K562 (cell line): ENCODE results near the gene GAS2L1. TPM values are rescaled to one million over a fixed set of nuclear protein-coding genes. Genes with fewer than 3 reads are reported as not detected.

Experiments used
- ATAC-seq: fragments of 200-7000 bp; cut with Tn5 transposase; 3 replicates; pipeline ENCODE4 v1.9.1; 2020; ENCODE audit warnings: moderate library complexity
- BruUV-seq: library from RNA; stranded (reverse); fragments of 400-500 nt; replicated peaks from 2 replicates; lab custom pipeline; 2021; lab: Mats Ljungman, UMichigan
- CTCF ChIA-PET: fragments of 300-600 bp; formaldehyde crosslinking; extraction: SDS; loops from one replicate; lab custom pipeline; 2021; ENCODE audit warnings: low intra/inter-chr PET ratio; lab: Yijun Ruan, JAX
- POLR2A ChIA-PET: fragments of 300-600, 350-650 bp; sonication (Branson Sonifier 250); formaldehyde crosslinking; extraction: SDS; loops from one replicate; lab custom pipeline; 2021; ENCODE audit warnings: antibody characterized with exemption, inconsistent platforms; lab: Yijun Ruan, JAX
- DNase-seq, 4 experiments: peaks; one replicate each; pipeline versions ENCODE4 v3.0.0 to v3.0.0-alpha.2; 2011 to 2018; ENCODE audit warnings: low spot score in 3 of 4, mixed read lengths in 3 of 4; ENCODE audit errors: extremely low read depth in 1 of 4
- FAIRE-seq: peaks from 2 replicates; lab custom pipeline; 2011; peaks lifted over from hg19 to GRCh38; lab: Jason Lieb, UNC
- H2AFZ ChIP-seq: 2 replicates; pipeline ENCODE4 v1.6.0; 2011; ENCODE audit warnings: low read depth, low read length, control low read depth, inconsistent platforms
- H3K27ac ChIP-seq: fragments of 200-600 bp; 3 replicates; pipeline ENCODE4 v1.8.0; 2011; ENCODE audit warnings: low read depth, mild to moderate bottlenecking, control low read depth, inconsistent platforms, low read length, moderate library complexity, mixed read lengths; ENCODE audit errors: extremely low read depth
- H3K27me3 ChIP-seq, 2 experiments: fragments of 300-600 bp in 1 of 2; 2 replicates in 1 of 2; 3 replicates in 1 of 2; pipeline versions ENCODE4 v1.6.0 to v1.8.0; 2011; ENCODE audit warnings: inconsistent platforms in 2 of 2, low read length in 2 of 2, mild to moderate bottlenecking in 1 of 2, mixed read lengths in 1 of 2, moderate library complexity in 1 of 2; ENCODE audit not compliant: control insufficient read depth in 2 of 2, insufficient read depth in 2 of 2
- H3K36me3 ChIP-seq: fragments of 300-600 bp; 3 replicates; pipeline ENCODE4 v1.8.0; 2011; ENCODE audit warnings: mild to moderate bottlenecking, low read length, inconsistent platforms; ENCODE audit not compliant: control insufficient read depth, insufficient read depth
- H3K4me1 ChIP-seq, 2 experiments: fragments of 200-600 bp in 1 of 2; replicated peaks in 1 of 2; 2 replicates in 1 of 2; 3 replicates in 1 of 2; pipeline versions ENCODE4 v1.5.1 to v1.8.0; 2011; ENCODE audit warnings: inconsistent platforms in 2 of 2, low read length in 2 of 2, mild to moderate bottlenecking in 1 of 2, mixed read lengths in 1 of 2, moderate library complexity in 1 of 2; ENCODE audit not compliant: control insufficient read depth in 2 of 2, insufficient read depth in 2 of 2
- H3K4me2 ChIP-seq: 2 replicates; pipeline ENCODE4 v1.6.1; 2011; ENCODE audit warnings: low read length, control low read depth, inconsistent platforms, mixed read lengths; ENCODE audit not compliant: insufficient read depth
- H3K4me3 ChIP-seq: fragments of 200-600 bp; sonication (generic), shearing (Covaris generic); 2 replicates; pipeline ENCODE4 v1.5.1; 2016; ENCODE audit warnings: control low read depth, inconsistent platforms
- H3K79me2 ChIP-seq: fragments of 200-600 bp; 3 replicates; pipeline ENCODE4 v1.8.0; 2011; ENCODE audit warnings: low read length, inconsistent platforms; ENCODE audit not compliant: control insufficient read depth, insufficient read depth
- H3K9ac ChIP-seq, 2 experiments: 2 replicates each; pipeline versions ENCODE4 v1.6.0 to v1.6.1; 2011; ENCODE audit warnings: low read depth in 2 of 2, low read length in 2 of 2, control low read depth in 1 of 2, inconsistent platforms in 1 of 2, mild to moderate bottlenecking in 1 of 2, mixed read lengths in 1 of 2; ENCODE audit not compliant: insufficient read depth in 1 of 2
- H3K9me1 ChIP-seq: one replicate; pipeline ENCODE4 v1.6.0; 2011; ENCODE audit warnings: inconsistent platforms, mild to moderate bottlenecking, low read length, moderate library complexity; ENCODE audit not compliant: control insufficient read depth, insufficient read depth
- H3K9me3 ChIP-seq: replicated peaks from 2 replicates; pipeline ENCODE4 v1.5.1; 2011; ENCODE audit warnings: low read depth, low read length, inconsistent platforms; ENCODE audit not compliant: control insufficient read depth, insufficient read depth
- H4K20me1 ChIP-seq: replicated peaks from 2 replicates; pipeline ENCODE4 v1.6.1; 2011; ENCODE audit warnings: low read length, inconsistent platforms, mixed read lengths; ENCODE audit not compliant: control insufficient read depth, insufficient read depth
- KAT2B ChIP-seq: IDR thresholded peaks from one replicate; pipeline ENCODE4 v1.6.1; 2012; ENCODE audit warnings: low read depth, mild to moderate bottlenecking, control low read depth, inconsistent platforms, low read length, moderate library complexity
- MTF1 ChIP-seq: fragments of 250-450 bp; sonication (Bioruptor Pico); IDR thresholded peaks from 2 replicates; pipeline ENCODE4 v1.9.0; 2021; ENCODE audit warnings: moderate library complexity, mild to moderate bottlenecking, inconsistent platforms, borderline replicate concordance
- ZBTB5 ChIP-seq: fragments of 450-650 bp; IDR thresholded peaks from 2 replicates; pipeline ENCODE4 v1.6.1; 2017; ENCODE audit warnings: antibody characterized with exemption
- ZNF561 ChIP-seq: fragments of 450-650 bp; formaldehyde crosslinking; conservative IDR thresholded peaks from 2 replicates; pipeline ENCODE4 v1.4.0; 2020; ENCODE audit warnings: mild to moderate bottlenecking, moderate library complexity
- WGBS: fragments of 100-300 bp; shearing (Covaris generic); methylation state at CpG from one replicate; pipeline ENCODE4 v1.1.6; 2016; ENCODE audit warnings: low coverage, mixed read lengths; ENCODE audit not compliant: insufficient coverage; ENCODE audit errors: missing lambda C conversion rate; 5-methylcytosine and 5-hydroxymethylcytosine counted together
- in situ Hi-C: fragments of 300-500 bp; cut with MboI; formaldehyde crosslinking; loops from 4 replicates; pipeline ENCODE4 v1.15.0; 2018; ENCODE audit warnings: inconsistent platforms, mixed read lengths
- intact Hi-C: fragments of 100-400 bp; cut with micrococcal nuclease; formaldehyde crosslinking; loops from 2 replicates; pipeline ENCODE4 v1.14.2; 2022
- polyA plus RNA-seq, 8 experiments: library from polyadenylated mRNA; depleted of rRNA in 4 of 8; stranded (reverse) in 5 of 8; unstranded in 3 of 8; fragments of >200 nt; fragmentation: Nextera tagmentation in 2 of 8; fragmentation: Illumina TruSeq in 1 of 8; extraction: Ambion mirVana in 2 of 8; extraction: Trizol in 1 of 8; gene quantifications; 2 replicates each; pipeline versions ENCODE4 v1.2.1 to v1.2.3, GENCODE V29; 2011 to 2014; ENCODE audit warnings: inconsistent platforms in 1 of 8, missing spikeins in 1 of 8
- total RNA-seq, 7 experiments: library from RNA; depleted of rRNA in 6 of 7; stranded (reverse); fragments of >200 nt in 6 of 7; fragmentation: Illumina TruSeq in 2 of 7; extraction: Trizol in 2 of 7; gene quantifications; 2 replicates each; pipeline versions ENCODE4 v1.2.1 to v1.2.3, GENCODE V29; 2011 to 2021; ENCODE audit warnings: low replicate concordance in 1 of 7
- TF ChIP-seq, protein P1 (sequence below): sonication (generic); formaldehyde crosslinking; IDR thresholded peaks from 2 replicates; pipeline ENCODE4 v1.8.0; 2022; ENCODE audit warnings: missing genetic modification reagents, mild to moderate bottlenecking, borderline replicate concordance

The GAS2L1 gene
- total and polyA plus RNA-seq, 9 of the 15 experiments (the other 6 are each of a cell fraction or from before 2014, with no cell fraction given) = 0.56 to 19.7 (median 3.2) TPM

GRCh38 chr22:29292379-29292778 is 14.1 kb upstream of the GAS2L1 start (continued):
- TF ChIP-seq ZBTB5 (no peak), ZNF561 (CRISPR knock-in tag) (no peak), KAT2B (no peak)
- TF ChIP-seq, all 486 proteins: peak for 0

GRCh38 chr22:29298641-29299040 is 7.8 kb upstream of the GAS2L1 start:
- Histone ChIP-seq H3K36me3 (peaks cover 67% of the 10 kb centered on the region), H3K4me3 (no peak overlapping the region), H3K9ac (no peak overlapping the region), H3K4me1 (peaks cover 7 to 21% of the 10 kb centered on the region in 2 experiments), H3K9me1 (no peaks in the 10 kb centered on the region), H2AFZ (no peak overlapping the region), H3K9me3 (no peaks in the 10 kb centered on the region), H3K27ac (no peak overlapping the region), H4K20me1 (no peaks in the 10 kb centered on the region; the same call in 1 of the 2 replicates), H3K27me3 (no peaks in the 10 kb centered on the region), H3K4me2 (no peak overlapping the region), H3K79me2 (no peaks in the 10 kb centered on the region)
- WGBS = 82% methylated on average over 5 of the region's 8 CpGs
- intact Hi-C loops = no loop called here
- in situ Hi-C loops = no loop called here
- DNase-seq (no peak), FAIRE-seq (no peak), ATAC-seq (no peak)
- TF ChIP-seq, protein P1, sequence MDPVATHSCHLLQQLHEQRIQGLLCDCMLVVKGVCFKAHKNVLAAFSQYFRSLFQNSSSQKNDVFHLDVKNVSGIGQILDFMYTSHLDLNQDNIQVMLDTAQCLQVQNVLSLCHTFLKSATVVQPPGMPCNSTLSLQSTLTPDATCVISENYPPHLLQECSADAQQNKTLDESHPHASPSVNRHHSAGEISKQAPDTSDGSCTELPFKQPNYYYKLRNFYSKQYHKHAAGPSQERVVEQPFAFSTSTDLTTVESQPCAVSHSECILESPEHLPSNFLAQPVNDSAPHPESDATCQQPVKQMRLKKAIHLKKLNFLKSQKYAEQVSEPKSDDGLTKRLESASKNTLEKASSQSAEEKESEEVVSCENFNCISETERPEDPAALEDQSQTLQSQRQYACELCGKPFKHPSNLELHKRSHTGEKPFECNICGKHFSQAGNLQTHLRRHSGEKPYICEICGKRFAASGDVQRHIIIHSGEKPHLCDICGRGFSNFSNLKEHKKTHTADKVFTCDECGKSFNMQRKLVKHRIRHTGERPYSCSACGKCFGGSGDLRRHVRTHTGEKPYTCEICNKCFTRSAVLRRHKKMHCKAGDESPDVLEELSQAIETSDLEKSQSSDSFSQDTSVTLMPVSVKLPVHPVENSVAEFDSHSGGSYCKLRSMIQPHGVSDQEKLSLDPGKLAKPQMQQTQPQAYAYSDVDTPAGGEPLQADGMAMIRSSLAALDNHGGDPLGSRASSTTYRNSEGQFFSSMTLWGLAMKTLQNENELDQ (CRISPR knock-in tag) = no peak
- no peak for TF ChIP-seq MTF1
- BruUV-seq = no TSS peak
- ChIA-PET CTCF (no interaction called here), POLR2A (interaction anchor here (0.6 to 1.7 kb wide), 3 partner anchors 11 to 16 kb away, joined by 3 to 6 read pairs (median 3); no protein-coding TSS in a partner anchor)
